GM12873 (cell line): ENCODE measurements around the gene NWD2.

Experiments
- TF ChIP-seq, protein P1 (sequence below): IDR thresholded peaks from 2 replicates; pipeline ENCODE4 v1.5.1; 2012; ENCODE audit warnings: low read depth, mild to moderate bottlenecking, moderate library complexity, low read length, control low read depth; ENCODE audit not compliant: insufficient read depth; ENCODE audit errors: missing control alignments

Gene NWD2, protein sequence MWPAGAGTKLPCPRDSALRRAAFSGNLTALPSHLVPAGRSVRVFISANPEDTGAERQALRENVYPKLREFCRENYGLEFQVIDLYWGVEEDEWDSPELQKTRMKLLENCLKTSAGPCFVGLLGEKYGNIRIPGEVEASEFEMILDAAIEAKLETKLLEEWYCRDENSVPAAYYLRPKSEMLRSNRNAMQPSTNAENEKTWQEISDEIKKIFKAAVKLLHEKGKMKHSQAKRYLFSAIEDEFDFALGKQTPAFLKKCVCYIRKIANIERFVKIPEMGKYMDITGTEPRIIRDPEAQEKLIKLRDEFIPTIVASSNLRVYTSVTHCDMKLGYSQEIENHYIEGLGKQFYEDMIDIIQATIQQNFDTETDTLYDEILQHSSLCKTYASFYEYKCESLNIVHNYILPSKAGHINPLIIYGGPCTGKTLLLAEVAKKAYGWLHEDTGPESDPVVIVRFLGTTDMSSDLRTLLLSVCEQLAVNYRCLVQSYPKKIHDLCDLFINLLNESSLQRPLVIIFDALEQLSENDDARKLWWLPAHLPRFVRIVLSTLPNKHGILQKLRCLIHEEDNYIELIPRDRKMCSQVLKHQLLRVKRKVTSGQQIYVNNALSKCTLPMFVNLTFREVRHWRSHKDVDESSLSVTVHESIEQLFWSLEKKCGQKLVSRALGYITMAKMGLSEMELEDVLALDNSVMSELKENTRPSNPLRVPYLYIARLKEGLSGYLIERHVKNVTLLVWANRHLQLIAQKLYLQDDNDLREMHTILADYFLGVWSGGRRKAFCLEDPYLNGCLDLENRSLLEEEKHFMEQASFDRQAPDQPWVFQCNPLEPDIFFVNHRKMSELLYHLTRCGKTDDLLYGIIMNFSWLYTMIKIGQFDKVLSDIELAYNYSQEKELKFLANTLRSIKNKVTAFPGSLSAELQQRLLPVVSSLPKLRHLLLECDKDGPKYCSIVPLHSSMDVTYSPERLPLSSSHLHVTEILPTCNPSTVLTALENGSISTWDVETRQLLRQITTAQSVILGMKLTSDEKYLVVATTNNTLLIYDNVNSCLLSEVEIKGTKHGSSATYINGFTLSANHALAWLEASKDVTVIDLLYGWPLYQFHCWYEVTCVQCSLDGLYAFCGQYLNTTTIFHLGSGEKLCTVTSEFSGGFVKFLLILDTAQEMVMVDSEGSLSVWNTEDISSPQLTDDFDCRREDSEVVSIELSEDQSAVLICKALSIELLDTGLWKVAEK (N-terminal part only)

DNA sequence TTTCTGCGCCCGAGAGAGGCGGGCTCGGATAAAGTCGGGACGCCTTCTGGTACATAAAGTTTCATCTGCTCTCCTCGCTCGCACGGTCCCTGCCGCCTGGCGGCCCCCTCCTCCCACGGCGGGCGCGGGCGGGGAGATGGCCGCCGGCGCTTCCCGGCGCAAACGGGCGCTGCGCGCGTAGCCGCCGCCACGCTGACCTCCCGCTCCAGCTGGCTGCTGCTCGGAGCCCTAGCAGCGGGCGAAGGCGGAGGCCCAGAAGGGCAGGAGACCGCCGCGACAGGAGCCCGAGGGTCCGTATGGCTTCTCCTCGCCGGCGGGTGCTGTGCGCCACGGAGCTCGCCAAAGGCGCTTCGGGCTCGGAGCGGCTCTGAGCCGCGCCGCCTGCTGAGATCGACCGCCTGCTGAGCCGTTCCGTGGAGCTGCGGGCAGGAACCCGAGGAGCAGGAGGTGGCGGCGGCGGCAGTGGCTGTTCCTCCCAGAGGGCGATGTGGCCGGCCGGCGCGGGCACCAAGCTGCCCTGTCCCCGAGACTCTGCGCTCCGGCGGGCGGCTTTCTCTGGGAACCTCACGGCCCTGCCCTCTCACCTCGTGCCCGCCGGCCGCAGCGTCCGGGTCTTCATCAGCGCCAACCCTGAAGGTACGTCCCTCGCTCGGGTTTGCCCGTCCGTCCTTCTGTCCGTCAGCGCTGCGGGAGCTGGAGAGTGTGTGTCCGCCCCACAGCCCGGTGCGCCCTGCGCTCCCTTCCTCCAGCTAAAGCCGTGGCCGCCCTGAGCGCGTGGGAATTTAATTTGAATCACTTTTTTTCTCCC lies at the start of gene NWD2:
NWD2 (plus strand) TSS at position 161 of the 808 bp plus-strand sequence; CDS start at position 486, 325 bp downstream.
- TF ChIP-seq, protein P1, sequence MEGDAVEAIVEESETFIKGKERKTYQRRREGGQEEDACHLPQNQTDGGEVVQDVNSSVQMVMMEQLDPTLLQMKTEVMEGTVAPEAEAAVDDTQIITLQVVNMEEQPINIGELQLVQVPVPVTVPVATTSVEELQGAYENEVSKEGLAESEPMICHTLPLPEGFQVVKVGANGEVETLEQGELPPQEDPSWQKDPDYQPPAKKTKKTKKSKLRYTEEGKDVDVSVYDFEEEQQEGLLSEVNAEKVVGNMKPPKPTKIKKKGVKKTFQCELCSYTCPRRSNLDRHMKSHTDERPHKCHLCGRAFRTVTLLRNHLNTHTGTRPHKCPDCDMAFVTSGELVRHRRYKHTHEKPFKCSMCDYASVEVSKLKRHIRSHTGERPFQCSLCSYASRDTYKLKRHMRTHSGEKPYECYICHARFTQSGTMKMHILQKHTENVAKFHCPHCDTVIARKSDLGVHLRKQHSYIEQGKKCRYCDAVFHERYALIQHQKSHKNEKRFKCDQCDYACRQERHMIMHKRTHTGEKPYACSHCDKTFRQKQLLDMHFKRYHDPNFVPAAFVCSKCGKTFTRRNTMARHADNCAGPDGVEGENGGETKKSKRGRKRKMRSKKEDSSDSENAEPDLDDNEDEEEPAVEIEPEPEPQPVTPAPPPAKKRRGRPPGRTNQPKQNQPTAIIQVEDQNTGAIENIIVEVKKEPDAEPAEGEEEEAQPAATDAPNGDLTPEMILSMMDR: no peak

DNA sequence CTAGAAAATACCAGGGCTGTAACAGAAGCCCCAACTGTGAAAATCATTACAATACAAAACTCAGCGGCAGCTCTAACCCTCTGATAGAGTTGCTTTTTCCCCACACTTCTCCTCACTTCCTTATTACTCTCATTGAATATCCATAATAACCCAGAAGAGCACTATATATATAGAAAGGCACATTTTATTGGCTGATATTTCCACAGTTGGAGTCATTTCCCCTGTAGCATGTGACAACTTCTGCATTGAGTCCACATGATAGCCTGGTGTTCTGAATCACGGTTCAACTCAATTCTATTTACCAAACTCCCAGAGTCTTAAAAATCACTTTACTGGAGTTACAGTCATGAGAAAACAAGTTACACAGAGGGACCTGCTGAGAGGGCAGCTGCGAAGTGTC lies 46.6 kb upstream of the NWD2 start:
- TF ChIP-seq, protein P1: no peak

DNA sequence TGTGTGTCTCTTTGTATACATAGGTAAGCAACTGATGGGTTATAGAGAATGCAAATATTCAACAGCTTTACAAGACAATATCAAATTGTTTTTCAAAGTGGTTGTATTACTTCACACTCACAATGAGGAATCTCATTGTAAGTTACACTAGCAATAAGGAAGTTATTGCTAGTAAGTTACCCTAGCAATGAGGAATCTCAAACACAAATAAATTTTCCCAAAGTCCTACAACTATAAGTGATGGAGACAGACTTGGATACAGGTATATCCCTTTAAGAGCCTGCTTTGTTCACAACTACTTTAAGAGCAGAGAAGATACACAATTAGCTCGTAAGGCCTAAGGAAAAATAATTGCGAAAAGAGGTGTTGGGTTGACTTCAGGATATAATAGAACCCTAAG lies 28.3 kb upstream of the NWD2 start:
- TF ChIP-seq, protein P1: no peak

DNA sequence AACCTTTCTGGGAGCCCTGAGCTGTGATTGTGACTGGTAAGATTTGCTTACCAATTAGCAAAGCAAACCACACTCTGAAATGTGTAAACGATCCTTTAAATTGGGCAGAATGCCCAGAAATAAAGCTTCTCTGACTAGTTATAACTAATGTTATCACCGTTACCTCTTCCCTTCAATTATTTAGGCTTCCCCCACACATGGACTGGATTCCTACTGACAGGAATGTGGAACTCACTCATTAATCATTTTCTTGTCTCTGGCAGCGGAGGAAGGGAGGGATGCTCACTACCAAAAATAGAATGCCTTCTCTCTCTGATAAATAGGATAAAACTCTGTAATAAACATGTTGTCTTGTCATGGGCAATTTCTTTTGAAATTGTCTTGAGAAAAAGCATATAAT lies 25.3 kb upstream of the NWD2 start:
- TF ChIP-seq, protein P1: no peak

DNA sequence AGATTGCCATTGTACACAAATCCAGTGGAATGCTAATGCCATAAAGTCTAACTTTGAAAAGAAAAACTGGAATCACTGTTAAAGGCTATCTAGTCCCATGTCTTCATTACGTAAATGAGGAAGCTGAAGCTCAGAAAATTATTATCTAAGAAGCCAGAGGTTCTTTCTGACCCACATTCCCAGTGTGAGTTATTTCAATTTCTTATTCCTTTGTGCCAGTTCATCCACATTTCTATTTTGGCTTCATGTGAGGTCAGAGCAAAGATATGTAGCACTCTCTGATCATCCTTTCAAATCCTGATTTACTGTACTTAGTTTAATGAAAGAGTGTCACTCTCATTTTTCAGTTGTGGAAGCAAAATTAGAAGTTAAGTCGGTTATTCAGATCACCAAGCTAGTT lies 24.6 kb upstream of the NWD2 start:
- TF ChIP-seq, protein P1: no peak

DNA sequence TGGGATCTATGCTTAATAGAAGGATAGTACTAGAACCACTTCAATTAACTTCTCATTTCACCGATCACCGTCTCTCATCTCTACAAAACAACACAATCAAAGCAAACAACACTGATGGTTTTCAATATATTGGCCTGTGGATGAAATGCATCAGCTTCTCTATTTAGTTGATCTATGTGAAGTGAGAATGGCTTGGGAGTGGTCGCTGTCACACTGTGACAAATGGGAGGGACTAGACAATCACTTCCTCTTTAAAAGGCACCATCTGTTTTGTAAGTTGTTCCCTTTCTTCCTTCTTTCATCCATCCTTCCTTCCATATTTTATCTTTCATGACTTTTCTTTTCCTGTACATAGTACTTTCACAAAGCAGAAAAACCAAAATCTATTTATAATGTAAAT lies 23.9 kb upstream of the NWD2 start:
- TF ChIP-seq, protein P1: no peak
